Astrocyte of the cerebellum (primary cell): Measurements from ENCODE around the gene CPN2.

Experiments
- DNase-seq: peaks from one replicate; pipeline ENCODE4 v3.0.0-alpha.2; 2011; ENCODE audit warnings: low read depth
- H3K4me3 ChIP-seq: 2 replicates; pipeline ENCODE4 v1.5.1; 2011; ENCODE audit warnings: mild to moderate bottlenecking, low read depth, low read length, moderate library complexity
- in situ Hi-C: cut with HindIII; loops from 2 replicates; pipeline ENCODE4 v1.10.0; 2017; ENCODE audit warnings: low sequenced_read_pairs
- TF ChIP-seq, protein P1 (sequence below): IDR thresholded peaks from 2 replicates; pipeline ENCODE4 v1.5.1; 2012; ENCODE audit warnings: low read length, low read depth, moderate library complexity, mild to moderate bottlenecking; ENCODE audit errors: missing control alignments

The CPN2 gene

DNA sequence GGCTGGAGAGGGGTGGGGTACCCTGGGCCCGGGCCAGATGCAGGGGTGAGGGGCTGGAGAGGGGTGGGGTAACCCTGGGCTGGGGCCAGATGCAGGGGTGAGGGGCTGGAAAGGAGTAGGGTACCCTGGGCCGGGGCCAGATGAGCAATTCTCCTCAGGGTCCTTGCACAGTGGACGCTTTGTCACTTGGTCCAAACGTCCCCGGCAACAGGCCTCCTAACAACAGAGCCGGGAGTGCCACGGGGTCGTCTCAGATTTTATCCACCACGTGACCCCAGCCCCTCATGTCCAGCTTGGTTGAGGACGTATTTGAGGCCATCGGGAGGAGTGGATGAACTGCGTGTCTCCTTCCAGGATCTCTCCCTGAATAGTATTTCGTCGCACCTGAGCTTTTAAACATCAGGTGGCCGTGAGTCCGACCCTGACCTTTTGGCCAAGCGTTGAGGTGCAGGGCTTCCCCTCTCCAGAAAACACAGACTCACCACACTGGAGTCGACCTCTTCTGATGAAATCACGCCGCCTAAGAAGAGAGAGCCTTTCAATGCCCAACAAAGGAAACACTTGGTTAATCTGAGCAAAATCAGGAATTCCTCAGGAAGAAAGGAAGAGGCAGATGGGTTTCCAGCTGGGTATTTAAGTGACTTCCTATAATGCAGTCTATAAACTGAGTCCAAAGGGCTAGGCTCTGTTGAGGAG lies 31.2 kb upstream of the CPN2 start:
- no peak for DNase-seq
- no peak overlapping the region for H3K4me3 ChIP-seq
- TF ChIP-seq, protein P1, sequence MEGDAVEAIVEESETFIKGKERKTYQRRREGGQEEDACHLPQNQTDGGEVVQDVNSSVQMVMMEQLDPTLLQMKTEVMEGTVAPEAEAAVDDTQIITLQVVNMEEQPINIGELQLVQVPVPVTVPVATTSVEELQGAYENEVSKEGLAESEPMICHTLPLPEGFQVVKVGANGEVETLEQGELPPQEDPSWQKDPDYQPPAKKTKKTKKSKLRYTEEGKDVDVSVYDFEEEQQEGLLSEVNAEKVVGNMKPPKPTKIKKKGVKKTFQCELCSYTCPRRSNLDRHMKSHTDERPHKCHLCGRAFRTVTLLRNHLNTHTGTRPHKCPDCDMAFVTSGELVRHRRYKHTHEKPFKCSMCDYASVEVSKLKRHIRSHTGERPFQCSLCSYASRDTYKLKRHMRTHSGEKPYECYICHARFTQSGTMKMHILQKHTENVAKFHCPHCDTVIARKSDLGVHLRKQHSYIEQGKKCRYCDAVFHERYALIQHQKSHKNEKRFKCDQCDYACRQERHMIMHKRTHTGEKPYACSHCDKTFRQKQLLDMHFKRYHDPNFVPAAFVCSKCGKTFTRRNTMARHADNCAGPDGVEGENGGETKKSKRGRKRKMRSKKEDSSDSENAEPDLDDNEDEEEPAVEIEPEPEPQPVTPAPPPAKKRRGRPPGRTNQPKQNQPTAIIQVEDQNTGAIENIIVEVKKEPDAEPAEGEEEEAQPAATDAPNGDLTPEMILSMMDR: no peak
- in situ Hi-C loops: no loop called here

DNA sequence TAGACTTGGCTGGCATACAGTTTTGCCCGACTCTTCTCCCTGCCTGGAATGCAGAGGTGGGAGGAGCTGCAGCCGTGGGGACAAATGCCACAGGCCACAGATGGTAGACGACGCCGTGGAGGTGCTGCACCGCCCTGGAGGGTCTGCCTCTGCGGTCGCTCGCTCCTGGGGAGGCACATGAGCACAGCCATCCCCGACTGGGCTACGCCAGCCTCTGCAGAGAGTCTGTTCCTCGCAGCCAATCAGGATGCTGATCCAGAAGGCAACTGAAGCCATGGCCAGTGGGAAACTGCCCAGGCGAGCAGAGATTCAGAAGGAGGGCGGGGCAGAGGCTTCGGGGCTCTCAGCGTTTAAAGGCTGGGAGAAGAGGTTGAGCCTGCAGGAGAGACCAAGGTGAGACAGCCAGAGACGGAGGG lies 30.3 kb upstream of the CPN2 start:
- peak overlapping the region; percentile 2 for H3K4me3 ChIP-seq
- no peak for DNase-seq
- in situ Hi-C loops: no loop called here
- TF ChIP-seq, protein P1: no peak

DNA sequence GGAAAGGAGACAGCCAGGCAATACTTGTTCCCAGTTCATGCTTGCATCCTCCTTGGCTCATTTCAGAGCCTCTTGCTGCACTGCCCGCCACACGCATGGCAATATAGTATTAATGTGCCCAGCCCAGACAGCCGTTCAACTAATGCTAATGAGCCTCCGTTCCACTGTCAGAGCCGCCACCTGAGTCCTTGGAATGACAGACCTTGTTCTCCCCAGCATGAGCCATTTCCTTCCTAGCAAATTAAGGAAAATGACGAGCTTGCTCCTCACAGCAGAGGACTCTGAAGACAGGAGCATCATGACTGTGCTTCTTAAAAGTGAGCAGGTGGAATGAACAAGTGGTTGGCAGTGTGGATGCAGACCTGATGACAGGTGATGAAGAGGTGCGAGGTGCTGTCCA lies 29.2 kb upstream of the CPN2 start:
- no peak for DNase-seq
- TF ChIP-seq, protein P1: no peak
- in situ Hi-C loops: no loop called here
- H3K4me3 ChIP-seq: no peak overlapping the region

DNA sequence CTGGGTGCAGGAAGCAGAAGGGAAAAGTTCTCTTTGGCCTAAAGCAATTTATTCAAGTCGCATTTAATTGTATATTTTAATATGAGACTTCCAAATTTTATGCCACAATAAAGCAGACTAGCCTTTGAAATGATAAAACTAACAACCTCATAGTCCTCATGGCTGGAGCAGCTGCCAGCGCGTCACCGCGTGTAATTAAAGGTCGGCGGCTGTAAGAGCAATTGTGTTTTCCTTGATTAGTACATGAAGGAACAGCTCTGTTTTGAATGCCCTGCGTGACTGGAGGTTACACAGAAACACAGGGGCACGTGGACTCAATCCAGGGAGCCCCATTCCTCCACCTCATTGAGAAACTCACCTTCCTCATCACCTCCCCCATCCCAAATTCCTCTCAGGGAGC lies 28.5 kb upstream of the CPN2 start:
- in situ Hi-C loops: no loop called here
- DNase-seq: no peak
- TF ChIP-seq, protein P1: no peak
- no peak overlapping the region for H3K4me3 ChIP-seq

DNA sequence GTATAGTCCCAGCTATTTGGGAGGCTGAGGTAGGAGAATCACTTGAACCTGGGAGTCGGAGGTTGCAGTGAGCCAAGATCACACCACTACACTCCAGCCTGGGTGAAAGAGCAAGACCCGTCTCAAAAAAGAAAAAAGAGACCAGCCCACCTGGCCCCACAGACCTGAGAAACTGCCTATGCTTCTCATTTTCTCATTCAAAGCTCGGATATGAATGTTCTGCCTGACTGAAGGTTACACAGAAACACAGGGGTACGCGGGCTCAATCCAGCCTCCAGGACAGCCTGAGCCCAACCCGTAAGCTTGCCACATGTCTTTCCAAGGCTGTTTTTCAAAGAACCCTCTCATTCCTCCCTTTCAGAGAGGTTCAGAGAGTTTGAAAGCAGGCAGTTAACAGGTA lies 28.1 kb upstream of the CPN2 start:
- TF ChIP-seq, protein P1: no peak
- in situ Hi-C loops: no loop called here
- no peak overlapping the region for H3K4me3 ChIP-seq
- DNase-seq: no peak

DNA sequence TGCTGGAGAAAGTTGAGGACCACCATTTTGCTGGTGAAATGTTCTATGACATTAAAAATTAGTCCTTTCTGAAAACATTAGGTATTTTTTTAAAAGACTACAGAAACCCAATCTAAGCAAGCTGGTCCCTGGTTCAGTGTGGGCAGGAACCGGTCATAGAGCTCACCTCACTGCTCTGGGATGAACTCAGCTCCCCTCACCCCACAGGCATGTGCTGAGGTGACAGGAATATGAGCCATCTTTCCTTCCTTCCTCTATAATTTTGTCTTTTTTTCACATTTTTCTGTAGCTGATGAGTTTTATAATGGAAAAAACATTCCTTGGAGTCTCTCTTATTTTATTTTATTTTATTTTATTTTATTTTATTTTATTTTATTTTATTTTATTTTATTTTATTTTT lies 26.6 kb upstream of the CPN2 start:
- no peak overlapping the region for H3K4me3 ChIP-seq
- in situ Hi-C loops: no loop called here
- TF ChIP-seq, protein P1: no peak
- DNase-seq: no peak
